GM12878 (cell line): ENCODE results near the gene EPB41L4A. TPM values are rescaled to one million over a fixed set of nuclear protein-coding genes. Genes with fewer than 3 reads are reported as not detected.

ENCODE experiments used
- ATAC-seq: fragments of 200-7000 bp; cut with Tn5 transposase; 3 replicates; pipeline ENCODE4 v1.9.1; 2020; ENCODE audit warnings: mild to moderate bottlenecking, moderate library complexity
- BruUV-seq: library from RNA; stranded (reverse); fragments of 400-500 nt; replicated peaks from 2 replicates; lab custom pipeline; 2021; lab: Mats Ljungman, UMichigan
- CTCF ChIA-PET: fragments of 300-600 bp; sonication (Branson Sonifier 250); formaldehyde crosslinking; extraction: SDS; loops from one replicate; lab custom pipeline; 2021; ENCODE audit warnings: inconsistent platforms; lab: Yijun Ruan, JAX
- POLR2A ChIA-PET: fragments of 350-600 bp; formaldehyde crosslinking; extraction: SDS; loops from one replicate; lab custom pipeline; 2021; ENCODE audit warnings: inconsistent platforms; lab: Charles Lee
- RAD21 ChIA-PET: fragments of 300-600 bp; sonication (Branson Sonifier 250); formaldehyde crosslinking; loops from one replicate; lab custom pipeline; 2023; ENCODE audit warnings: antibody characterized with exemption; ENCODE audit not compliant: unreplicated experiment; lab: Charles Lee
- SMC1A ChIA-PET: fragments of 300-600 bp; sonication (Branson Sonifier 250); formaldehyde crosslinking; loops from one replicate; lab custom pipeline; 2023; ENCODE audit not compliant: unreplicated experiment, uncharacterized antibody; lab: Charles Lee
- DNase-seq: peaks from one replicate; pipeline ENCODE4 v3.0.0-alpha.2; 2011; ENCODE audit warnings: low read depth, low spot score
- FAIRE-seq: peaks from 3 replicates; lab custom pipeline; 2011; peaks lifted over from hg19 to GRCh38; lab: Jason Lieb, UNC
- H2AFZ ChIP-seq: 2 replicates; pipeline ENCODE4 v1.6.0; 2011; ENCODE audit warnings: low read depth, low read length, control low read depth; ENCODE audit not compliant: control insufficient read depth
- H3K27ac ChIP-seq: 2 replicates; pipeline ENCODE4 v1.5.1; 2011; ENCODE audit warnings: control low read depth; ENCODE audit not compliant: control insufficient read depth, insufficient read depth
- H3K27me3 ChIP-seq, 2 experiments: replicated peaks in 1 of 2; 2 replicates each; pipeline versions ENCODE4 v1.6.0 to v1.6.1; 2011; ENCODE audit warnings: low read length in 1 of 2; ENCODE audit not compliant: control insufficient read depth in 2 of 2, insufficient read depth in 2 of 2
- H3K36me3 ChIP-seq, 2 experiments: 2 replicates each; pipeline ENCODE4 v1.5.1; 2011; ENCODE audit warnings: low read length in 1 of 2; ENCODE audit not compliant: control insufficient read depth in 2 of 2, insufficient read depth in 2 of 2
- H3K4me1 ChIP-seq: 2 replicates; pipeline ENCODE4 v1.6.1; 2011; ENCODE audit warnings: mild to moderate bottlenecking, low read length, moderate library complexity, mixed read lengths; ENCODE audit not compliant: control insufficient read depth, insufficient read depth
- H3K4me2 ChIP-seq: 2 replicates; pipeline ENCODE4 v1.6.0; 2011; ENCODE audit warnings: control low read depth; ENCODE audit not compliant: control insufficient read depth, insufficient read depth
- H3K4me3 ChIP-seq: fragments of 200-600 bp; sonication (generic); 2 replicates; pipeline ENCODE4 v1.5.1; 2016
- H3K79me2 ChIP-seq: 2 replicates; pipeline ENCODE4 v1.6.0; 2011; ENCODE audit warnings: low read length; ENCODE audit not compliant: control insufficient read depth, insufficient read depth
- H3K9ac ChIP-seq: 2 replicates; pipeline ENCODE4 v1.8.0; 2011; ENCODE audit warnings: low read length, control low read depth, mixed read lengths; ENCODE audit not compliant: control insufficient read depth, insufficient read depth
- H3K9me3 ChIP-seq: replicated peaks from 3 replicates; pipeline ENCODE4 v1.5.1; 2011; ENCODE audit warnings: mild to moderate bottlenecking, low read length; ENCODE audit not compliant: control insufficient read depth, insufficient read depth
- H4K20me1 ChIP-seq: 2 replicates; pipeline ENCODE4 v1.6.0; 2011; ENCODE audit not compliant: control insufficient read depth, insufficient read depth
- MEF2A ChIP-seq: IDR thresholded peaks from 2 replicates; pipeline ENCODE4 v1.6.1; 2011; ENCODE audit warnings: low read depth, mild to moderate bottlenecking, low read length, moderate library complexity; ENCODE audit not compliant: insufficient read depth
- MTA2 ChIP-seq: fragments of 450-650 bp; IDR thresholded peaks from 2 replicates; pipeline ENCODE4 v1.6.1; 2016; ENCODE audit warnings: low read depth, mild to moderate bottlenecking, moderate library complexity
- POLR2A ChIP-seq: IDR thresholded peaks from 2 replicates; pipeline ENCODE4 v1.6.1; 2011; ENCODE audit warnings: low read depth, mild to moderate bottlenecking, low read length
- RAD21 ChIP-seq: IDR thresholded peaks from 2 replicates; pipeline ENCODE4 v1.6.1; 2011; ENCODE audit warnings: mild to moderate bottlenecking, low read depth, low read length, moderate library complexity; ENCODE audit not compliant: insufficient read depth
- SIN3A ChIP-seq: IDR thresholded peaks from 2 replicates; pipeline ENCODE4 v1.6.1; 2012; ENCODE audit warnings: low read depth, low read length, improper control_type of control experiment
- SREBF2 ChIP-seq: IDR thresholded peaks from 2 replicates; pipeline ENCODE4 v1.6.1; 2012; ENCODE audit warnings: mild to moderate bottlenecking, low read length
- TARDBP ChIP-seq: IDR thresholded peaks from 2 replicates; pipeline ENCODE4 v1.6.1; 2016; ENCODE audit warnings: borderline replicate concordance
- TCF7 ChIP-seq: IDR thresholded peaks from 2 replicates; pipeline ENCODE4 v1.6.1; 2014; ENCODE audit warnings: antibody characterized with exemption, borderline replicate concordance
- WGBS: methylation state at CpG from one replicate; pipeline ENCODE4 v1.1.6; 2016; ENCODE audit warnings: low lambda C conversion rate; ENCODE audit not compliant: insufficient replicate concordance, insufficient coverage; ENCODE audit errors: missing lambda C conversion rate; 5-methylcytosine and 5-hydroxymethylcytosine counted together
- in situ Hi-C: fragments of 300-500 bp; cut with MboI; formaldehyde crosslinking; loops from 9 replicates; pipeline ENCODE4 v1.14.3; 2018; ENCODE audit warnings: mixed read lengths
- intact Hi-C: fragments of 100-400 bp; cut with micrococcal nuclease; formaldehyde crosslinking; loops from one replicate; pipeline ENCODE4 v1.14.2; 2022; ENCODE audit not compliant: unreplicated experiment
- polyA plus RNA-seq, 11 experiments: library from polyadenylated mRNA; depleted of rRNA in 4 of 11; unstranded in 6 of 11; stranded (reverse) in 5 of 11; fragments of >200 nt; fragmentation: Nextera tagmentation in 4 of 11; fragmentation: Illumina TruSeq in 1 of 11; extraction: Ambion mirVana in 4 of 11; extraction: Trizol in 1 of 11; gene quantifications; 1 replicate in 1 of 11; 2 replicates in 10 of 11; pipeline versions ENCODE4 v1.2.1 to v1.2.3, GENCODE V29; 2011 to 2016; ENCODE audit warnings: inconsistent platforms in 2 of 11, missing spikeins in 2 of 11, low read depth in 1 of 11
- total RNA-seq, 4 experiments: library from RNA; depleted of rRNA in 3 of 4; stranded (reverse); fragments of >200 nt in 3 of 4; fragmentation: Illumina TruSeq in 1 of 4; extraction: Trizol in 1 of 4; gene quantifications; 2 replicates each; pipeline versions ENCODE4 v1.2.1 to v1.2.3, GENCODE V29; 2013 to 2021
- TF ChIP-seq, protein P1 (sequence below): fragments of 450-650 bp; formaldehyde crosslinking; IDR thresholded peaks from 2 replicates; pipeline ENCODE4 v1.4.0; 2020; ENCODE audit warnings: mild to moderate bottlenecking, moderate library complexity
- TF ChIP-seq, protein P2 (sequence below): fragments of 450-650 bp; IDR thresholded peaks from 2 replicates; pipeline ENCODE4 v1.6.1; 2017; ENCODE audit warnings: mild to moderate bottlenecking, low read depth, inconsistent platforms; ENCODE audit not compliant: poor library complexity, severe bottlenecking
- TF ChIP-seq, protein P3 (sequence below): fragments of 450-650 bp; IDR thresholded peaks from 2 replicates; pipeline ENCODE4 v1.6.1; 2016; ENCODE audit warnings: mild to moderate bottlenecking
- TF ChIP-seq, protein P4 (sequence below): fragments of 450-650 bp; IDR thresholded peaks from 2 replicates; pipeline ENCODE4 v1.6.1; 2016; ENCODE audit warnings: mild to moderate bottlenecking, moderate library complexity, borderline replicate concordance

The EPB41L4A gene
- total and polyA plus RNA-seq, 10 of the 15 experiments (the other 5 are each of a cell fraction or from before 2014, with no cell fraction given): 0.10 to 0.67 (median 0.30) TPM

DNA sequence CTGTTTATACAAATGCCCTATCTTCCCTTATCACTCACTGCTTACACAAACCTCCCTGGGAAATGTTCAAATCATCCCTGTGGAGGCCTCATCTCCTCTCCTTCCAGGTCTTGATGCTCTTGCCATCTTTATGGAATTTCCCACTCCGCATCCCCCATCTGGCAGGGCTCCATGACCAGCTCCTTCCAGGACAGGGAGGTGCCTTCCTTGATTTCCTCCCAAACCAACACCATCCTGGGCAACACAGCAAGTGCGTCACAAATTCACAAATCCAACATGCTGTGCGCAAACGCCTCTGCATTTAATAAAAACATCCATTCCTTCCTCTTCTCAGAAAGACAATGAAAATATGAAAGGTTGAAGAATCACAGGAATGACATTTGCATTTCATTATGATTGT, 51.7 kb downstream of the EPB41L4A start:
- no peak for FAIRE-seq
- Histone ChIP-seq H3K9ac (no peak overlapping the region), H2AFZ (no peak overlapping the region), H3K79me2 (no peaks in the 10 kb centered on the region), H4K20me1 (no peaks in the 10 kb centered on the region), H3K4me3 (no peak overlapping the region), H3K36me3 (no peaks in the 10 kb centered on the region), H3K4me2 (no peak overlapping the region), H3K27ac (no peak overlapping the region), H3K27me3 (no peaks in the 10 kb centered on the region; a peak in 1 of 4 replicates), H3K9me3 (no peaks in the 10 kb centered on the region), H3K4me1 (no peaks in the 10 kb centered on the region)
- RAD21 ChIA-PET: no interaction called here
- SMC1A ChIA-PET: no interaction called here
- intact Hi-C loops (no loop called here), in situ Hi-C loops (no loop called here)
- POLR2A ChIA-PET: no interaction called here
- no peak for ATAC-seq
- WGBS: 78% methylated on average over 4 of the region's 4 CpGs
- DNase-seq: no peak
- TF ChIP-seq, protein P1, sequence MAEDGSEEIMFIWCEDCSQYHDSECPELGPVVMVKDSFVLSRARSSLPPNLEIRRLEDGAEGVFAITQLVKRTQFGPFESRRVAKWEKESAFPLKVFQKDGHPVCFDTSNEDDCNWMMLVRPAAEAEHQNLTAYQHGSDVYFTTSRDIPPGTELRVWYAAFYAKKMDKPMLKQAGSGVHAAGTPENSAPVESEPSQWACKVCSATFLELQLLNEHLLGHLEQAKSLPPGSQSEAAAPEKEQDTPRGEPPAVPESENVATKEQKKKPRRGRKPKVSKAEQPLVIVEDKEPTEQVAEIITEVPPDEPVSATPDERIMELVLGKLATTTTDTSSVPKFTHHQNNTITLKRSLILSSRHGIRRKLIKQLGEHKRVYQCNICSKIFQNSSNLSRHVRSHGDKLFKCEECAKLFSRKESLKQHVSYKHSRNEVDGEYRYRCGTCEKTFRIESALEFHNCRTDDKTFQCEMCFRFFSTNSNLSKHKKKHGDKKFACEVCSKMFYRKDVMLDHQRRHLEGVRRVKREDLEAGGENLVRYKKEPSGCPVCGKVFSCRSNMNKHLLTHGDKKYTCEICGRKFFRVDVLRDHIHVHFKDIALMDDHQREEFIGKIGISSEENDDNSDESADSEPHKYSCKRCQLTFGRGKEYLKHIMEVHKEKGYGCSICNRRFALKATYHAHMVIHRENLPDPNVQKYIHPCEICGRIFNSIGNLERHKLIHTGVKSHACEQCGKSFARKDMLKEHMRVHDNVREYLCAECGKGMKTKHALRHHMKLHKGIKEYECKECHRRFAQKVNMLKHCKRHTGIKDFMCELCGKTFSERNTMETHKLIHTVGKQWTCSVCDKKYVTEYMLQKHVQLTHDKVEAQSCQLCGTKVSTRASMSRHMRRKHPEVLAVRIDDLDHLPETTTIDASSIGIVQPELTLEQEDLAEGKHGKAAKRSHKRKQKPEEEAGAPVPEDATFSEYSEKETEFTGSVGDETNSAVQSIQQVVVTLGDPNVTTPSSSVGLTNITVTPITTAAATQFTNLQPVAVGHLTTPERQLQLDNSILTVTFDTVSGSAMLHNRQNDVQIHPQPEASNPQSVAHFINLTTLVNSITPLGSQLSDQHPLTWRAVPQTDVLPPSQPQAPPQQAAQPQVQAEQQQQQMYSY: no peak
- TF ChIP-seq RAD21 (no peak), TARDBP (no peak), TCF7 (no peak), MEF2A (no peak), POLR2A (no peak), SIN3A (no peak), SREBF2 (no peak), MTA2 (no peak)
- TF ChIP-seq, protein P2, sequence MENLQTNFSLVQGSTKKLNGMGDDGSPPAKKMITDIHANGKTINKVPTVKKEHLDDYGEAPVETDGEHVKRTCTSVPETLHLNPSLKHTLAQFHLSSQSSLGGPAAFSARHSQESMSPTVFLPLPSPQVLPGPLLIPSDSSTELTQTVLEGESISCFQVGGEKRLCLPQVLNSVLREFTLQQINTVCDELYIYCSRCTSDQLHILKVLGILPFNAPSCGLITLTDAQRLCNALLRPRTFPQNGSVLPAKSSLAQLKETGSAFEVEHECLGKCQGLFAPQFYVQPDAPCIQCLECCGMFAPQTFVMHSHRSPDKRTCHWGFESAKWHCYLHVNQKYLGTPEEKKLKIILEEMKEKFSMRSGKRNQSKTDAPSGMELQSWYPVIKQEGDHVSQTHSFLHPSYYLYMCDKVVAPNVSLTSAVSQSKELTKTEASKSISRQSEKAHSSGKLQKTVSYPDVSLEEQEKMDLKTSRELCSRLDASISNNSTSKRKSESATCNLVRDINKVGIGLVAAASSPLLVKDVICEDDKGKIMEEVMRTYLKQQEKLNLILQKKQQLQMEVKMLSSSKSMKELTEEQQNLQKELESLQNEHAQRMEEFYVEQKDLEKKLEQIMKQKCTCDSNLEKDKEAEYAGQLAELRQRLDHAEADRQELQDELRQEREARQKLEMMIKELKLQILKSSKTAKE: no peak
- TF ChIP-seq, protein P3, sequence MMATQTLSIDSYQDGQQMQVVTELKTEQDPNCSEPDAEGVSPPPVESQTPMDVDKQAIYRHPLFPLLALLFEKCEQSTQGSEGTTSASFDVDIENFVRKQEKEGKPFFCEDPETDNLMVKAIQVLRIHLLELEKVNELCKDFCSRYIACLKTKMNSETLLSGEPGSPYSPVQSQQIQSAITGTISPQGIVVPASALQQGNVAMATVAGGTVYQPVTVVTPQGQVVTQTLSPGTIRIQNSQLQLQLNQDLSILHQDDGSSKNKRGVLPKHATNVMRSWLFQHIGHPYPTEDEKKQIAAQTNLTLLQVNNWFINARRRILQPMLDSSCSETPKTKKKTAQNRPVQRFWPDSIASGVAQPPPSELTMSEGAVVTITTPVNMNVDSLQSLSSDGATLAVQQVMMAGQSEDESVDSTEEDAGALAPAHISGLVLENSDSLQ: no peak
- TF ChIP-seq, protein P4, sequence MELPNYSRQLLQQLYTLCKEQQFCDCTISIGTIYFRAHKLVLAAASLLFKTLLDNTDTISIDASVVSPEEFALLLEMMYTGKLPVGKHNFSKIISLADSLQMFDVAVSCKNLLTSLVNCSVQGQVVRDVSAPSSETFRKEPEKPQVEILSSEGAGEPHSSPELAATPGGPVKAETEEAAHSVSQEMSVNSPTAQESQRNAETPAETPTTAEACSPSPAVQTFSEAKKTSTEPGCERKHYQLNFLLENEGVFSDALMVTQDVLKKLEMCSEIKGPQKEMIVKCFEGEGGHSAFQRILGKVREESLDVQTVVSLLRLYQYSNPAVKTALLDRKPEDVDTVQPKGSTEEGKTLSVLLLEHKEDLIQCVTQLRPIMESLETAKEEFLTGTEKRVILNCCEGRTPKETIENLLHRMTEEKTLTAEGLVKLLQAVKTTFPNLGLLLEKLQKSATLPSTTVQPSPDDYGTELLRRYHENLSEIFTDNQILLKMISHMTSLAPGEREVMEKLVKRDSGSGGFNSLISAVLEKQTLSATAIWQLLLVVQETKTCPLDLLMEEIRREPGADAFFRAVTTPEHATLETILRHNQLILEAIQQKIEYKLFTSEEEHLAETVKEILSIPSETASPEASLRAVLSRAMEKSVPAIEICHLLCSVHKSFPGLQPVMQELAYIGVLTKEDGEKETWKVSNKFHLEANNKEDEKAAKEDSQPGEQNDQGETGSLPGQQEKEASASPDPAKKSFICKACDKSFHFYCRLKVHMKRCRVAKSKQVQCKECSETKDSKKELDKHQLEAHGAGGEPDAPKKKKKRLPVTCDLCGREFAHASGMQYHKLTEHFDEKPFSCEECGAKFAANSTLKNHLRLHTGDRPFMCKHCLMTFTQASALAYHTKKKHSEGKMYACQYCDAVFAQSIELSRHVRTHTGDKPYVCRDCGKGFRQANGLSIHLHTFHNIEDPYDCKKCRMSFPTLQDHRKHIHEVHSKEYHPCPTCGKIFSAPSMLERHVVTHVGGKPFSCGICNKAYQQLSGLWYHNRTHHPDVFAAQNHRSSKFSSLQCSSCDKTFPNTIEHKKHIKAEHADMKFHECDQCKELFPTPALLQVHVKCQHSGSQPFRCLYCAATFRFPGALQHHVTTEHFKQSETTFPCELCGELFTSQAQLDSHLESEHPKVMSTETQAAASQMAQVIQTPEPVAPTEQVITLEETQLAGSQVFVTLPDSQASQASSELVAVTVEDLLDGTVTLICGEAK: no peak
- no TSS peak for BruUV-seq
- CTCF ChIA-PET: interaction anchor here (0.9 to 1.7 kb wide), 4 partner anchors 10 to 162 kb away, joined by 3 to 4 read pairs (median 4); no protein-coding TSS in a partner anchor
